Erythroblast (primary cell): Measurements from ENCODE around the gene SPATA16.

Experiments used
- GATA1 ChIP-seq: IDR thresholded peaks from 2 replicates; pipeline ENCODE4 v1.6.1; 2011; ENCODE audit warnings: low read depth, mild to moderate bottlenecking, control low read depth, low read length, moderate library complexity
- POLR2A ChIP-seq: IDR thresholded peaks from 2 replicates; pipeline ENCODE4 v1.6.1; 2011; ENCODE audit warnings: mild to moderate bottlenecking, low read length

GRCh38 chr3:172974969-172975368 is 166.1 kb downstream of the SPATA16 start:
- no peak for TF ChIP-seq POLR2A
- TF ChIP-seq GATA1, result no peak
